Hepatocyte (in vitro differentiated cells): Measurements from ENCODE around the gene AGAP1.

ENCODE experiments used
- CTCF ChIP-seq: fragments of 200-600 bp; sonication (generic); IDR thresholded peaks from 2 replicates; pipeline ENCODE4 v1.5.1; 2016; ENCODE audit warnings: antibody characterized with exemption, mild to moderate bottlenecking; ENCODE audit not compliant: poor library complexity
- EZH2 ChIP-seq: fragments of 200-600 bp; sonication (generic); IDR thresholded peaks from 2 replicates; pipeline ENCODE4 v1.6.1; 2016; ENCODE audit warnings: antibody characterized with exemption, mild to moderate bottlenecking, borderline replicate concordance

GRCh38 chr2:235543128-235543750 lies 49.4 kb downstream of the AGAP1 start:
- TF ChIP-seq CTCF (no peak), EZH2 (no peak)
